Neural cell (in vitro differentiated cells): Measurements from ENCODE around the gene ANGPTL2. TPM values are rescaled to one million over a fixed set of nuclear protein-coding genes. Genes with fewer than 3 reads are reported as not detected.

Experiments used
- H2AFZ ChIP-seq: fragments of 200-600, 300-800 bp; sonication (generic), shearing (Covaris generic); 2 replicates; pipeline ENCODE4 v1.6.0; 2014; ENCODE audit warnings: low read depth, mild to moderate bottlenecking, antibody characterized with exemption, low read length, moderate library complexity
- H3F3A ChIP-seq: fragments of 200-600 bp; shearing (Covaris generic); 2 replicates; pipeline ENCODE4 v1.6.1; 2016; ENCODE audit warnings: mild to moderate bottlenecking, moderate library complexity, mixed read lengths, antibody characterized with exemption, low read length; ENCODE audit not compliant: insufficient read depth, poor library complexity, severe bottlenecking
- H3K27ac ChIP-seq: fragments of 200-600, 300-800 bp; sonication (generic), shearing (Covaris generic); 2 replicates; pipeline ENCODE4 v1.5.1; 2014; ENCODE audit warnings: mild to moderate bottlenecking, low read length, moderate library complexity
- H3K27me3 ChIP-seq: fragments of 300-800, 200-600 bp; sonication (generic), shearing (Covaris generic); 2 replicates; pipeline ENCODE4 v1.6.0; 2014; ENCODE audit warnings: mild to moderate bottlenecking, low read depth, low read length, moderate library complexity; ENCODE audit not compliant: insufficient read depth
- H3K36me3 ChIP-seq: fragments of 300-800, 200-600 bp; sonication (generic), shearing (Covaris generic); 2 replicates; pipeline ENCODE4 v1.5.1; 2014; ENCODE audit warnings: mild to moderate bottlenecking, antibody characterized with exemption, low read length, moderate library complexity; ENCODE audit not compliant: insufficient read depth
- H3K4me2 ChIP-seq: fragments of 300-800, 200-600 bp; sonication (generic), shearing (Covaris generic); 2 replicates; pipeline ENCODE4 v1.6.0; 2014; ENCODE audit warnings: mild to moderate bottlenecking, low read length
- H3K4me3 ChIP-seq: fragments of 300-800, 200-600 bp; sonication (generic), shearing (Covaris generic); 2 replicates; pipeline ENCODE4 v1.5.1; 2014; ENCODE audit warnings: mild to moderate bottlenecking, low read length, moderate library complexity
- H3K79me2 ChIP-seq: fragments of 200-600 bp; shearing (Covaris generic); replicated peaks from 2 replicates; pipeline ENCODE4 v1.6.0; 2014; ENCODE audit warnings: mild to moderate bottlenecking, low read length, moderate library complexity; ENCODE audit not compliant: insufficient read depth
- H3K9ac ChIP-seq: fragments of 300-800, 200-600 bp; sonication (generic), shearing (Covaris generic); 2 replicates; pipeline ENCODE4 v1.6.1; 2016; ENCODE audit warnings: mild to moderate bottlenecking, low read length, mixed read lengths
- H3K9me2 ChIP-seq: fragments of 200-600 bp; shearing (Covaris generic); 2 replicates; pipeline ENCODE4 v1.6.1; 2016; ENCODE audit warnings: mild to moderate bottlenecking, low read length, mixed read lengths; ENCODE audit not compliant: insufficient read depth
- H3K9me3 ChIP-seq: fragments of 200-600, 300-800 bp; sonication (generic), shearing (Covaris generic); 2 replicates; pipeline ENCODE4 v1.6.1; 2016; ENCODE audit warnings: mild to moderate bottlenecking, mixed run types, low read length, moderate library complexity, mixed read lengths
- H4K20me1 ChIP-seq: fragments of 200-600 bp; shearing (Covaris generic); 2 replicates; pipeline ENCODE4 v1.6.1; 2016; ENCODE audit warnings: mild to moderate bottlenecking, mixed run types; ENCODE audit not compliant: insufficient read depth
- EP300 ChIP-seq: fragments of 450-650 bp; conservative IDR thresholded peaks from 2 replicates; pipeline ENCODE4 v1.6.1; 2014; ENCODE audit warnings: antibody characterized with exemption, mild to moderate bottlenecking, moderate library complexity; ENCODE audit not compliant: poor library complexity, severe bottlenecking
- EZH2 ChIP-seq: fragments of 200-600, 300-800 bp; shearing (Covaris generic), sonication (generic); IDR thresholded peaks from 2 replicates; pipeline ENCODE4 v1.6.1; 2014; ENCODE audit warnings: antibody characterized with exemption, low read length, borderline replicate concordance, mild to moderate bottlenecking; ENCODE audit not compliant: insufficient read depth, poor library complexity, severe bottlenecking
- MXI1 ChIP-seq: fragments of 450-650 bp; conservative IDR thresholded peaks from 2 replicates; pipeline ENCODE4 v1.6.1; 2014; ENCODE audit warnings: antibody characterized with exemption, mild to moderate bottlenecking; ENCODE audit not compliant: poor library complexity, severe bottlenecking
- POLR2AphosphoS5 ChIP-seq: IDR thresholded peaks from 2 replicates; pipeline ENCODE4 v1.6.1; 2012
- SMC3 ChIP-seq: fragments of 450-650 bp; conservative IDR thresholded peaks from 2 replicates; pipeline ENCODE4 v1.6.1; 2014; ENCODE audit warnings: antibody characterized with exemption, mild to moderate bottlenecking, moderate library complexity; ENCODE audit not compliant: poor library complexity
- TAF1 ChIP-seq: IDR thresholded peaks from 2 replicates; pipeline ENCODE4 v1.6.1; 2012; ENCODE audit warnings: low read depth
- polyA plus RNA-seq: library from polyadenylated mRNA; depleted of rRNA; stranded (reverse); fragments of >200 nt; gene quantifications from 2 replicates; pipeline ENCODE4 v1.2.3, GENCODE V29; 2014
- TF ChIP-seq, protein P1 (sequence below): fragments of 450-650 bp; IDR thresholded peaks from 2 replicates; pipeline ENCODE4 v1.5.1; 2014; ENCODE audit warnings: antibody characterized with exemption, mild to moderate bottlenecking, moderate library complexity; ENCODE audit not compliant: poor library complexity, severe bottlenecking
- TF ChIP-seq, protein P2 (sequence below): IDR thresholded peaks from 2 replicates; pipeline ENCODE4 v1.6.1; 2012; ENCODE audit warnings: borderline replicate concordance

The ANGPTL2 gene
- polyA plus RNA-seq, 1 donor from 2014 or later = not detected

DNA sequence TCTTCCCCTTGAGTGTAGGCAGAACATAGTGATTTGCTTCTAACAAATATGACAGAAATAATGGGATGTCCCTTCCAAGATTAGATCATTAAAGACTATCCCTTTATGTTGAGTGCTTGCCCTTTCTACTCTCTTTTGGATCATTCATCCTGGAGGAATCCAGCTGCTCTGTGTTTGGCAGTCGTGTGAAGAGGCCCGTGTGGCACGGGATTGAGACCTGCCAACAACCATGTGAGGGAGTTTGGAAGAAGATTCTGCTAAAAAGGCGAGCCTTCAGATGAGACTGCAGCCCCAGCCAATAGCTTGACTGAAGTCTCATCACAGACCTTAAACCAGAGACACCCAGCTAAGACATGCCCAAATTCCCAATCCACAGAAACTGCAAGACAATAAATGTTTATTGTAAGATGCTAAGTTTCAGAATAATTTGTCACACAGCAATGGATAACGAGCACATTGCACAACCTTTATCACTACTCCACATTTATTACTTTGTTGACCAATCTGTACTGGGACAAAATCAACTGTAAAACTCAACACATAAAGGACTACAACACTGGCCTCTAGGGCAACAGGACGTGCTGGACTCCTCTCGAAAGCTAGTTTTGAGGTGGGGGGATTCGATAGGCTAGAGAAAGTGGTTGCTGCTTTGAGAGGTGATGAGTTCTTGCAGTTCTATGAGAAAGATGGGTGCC, 42.8 kb downstream of the ANGPTL2 start:
- Histone ChIP-seq H3K9ac (no peak overlapping the region), H3K27ac (no peak overlapping the region), H3K27me3 (no peaks in the 10 kb centered on the region), H3K79me2 (no peaks in the 10 kb centered on the region), H3K36me3 (no peaks in the 10 kb centered on the region), H3K9me3 (no peaks in the 10 kb centered on the region), H2AFZ (no peak overlapping the region), H3K4me2 (no peak overlapping the region), H3F3A (no peaks in the 10 kb centered on the region), H3K4me3 (no peak overlapping the region), H4K20me1 (no peaks in the 10 kb centered on the region), H3K9me2 (no peaks in the 10 kb centered on the region)
- TF ChIP-seq SMC3 = no peak
- no peak for TF ChIP-seq POLR2AphosphoS5
- no peak for TF ChIP-seq TAF1
- TF ChIP-seq EP300 = no peak
- no peak for TF ChIP-seq EZH2
- TF ChIP-seq, protein P1, sequence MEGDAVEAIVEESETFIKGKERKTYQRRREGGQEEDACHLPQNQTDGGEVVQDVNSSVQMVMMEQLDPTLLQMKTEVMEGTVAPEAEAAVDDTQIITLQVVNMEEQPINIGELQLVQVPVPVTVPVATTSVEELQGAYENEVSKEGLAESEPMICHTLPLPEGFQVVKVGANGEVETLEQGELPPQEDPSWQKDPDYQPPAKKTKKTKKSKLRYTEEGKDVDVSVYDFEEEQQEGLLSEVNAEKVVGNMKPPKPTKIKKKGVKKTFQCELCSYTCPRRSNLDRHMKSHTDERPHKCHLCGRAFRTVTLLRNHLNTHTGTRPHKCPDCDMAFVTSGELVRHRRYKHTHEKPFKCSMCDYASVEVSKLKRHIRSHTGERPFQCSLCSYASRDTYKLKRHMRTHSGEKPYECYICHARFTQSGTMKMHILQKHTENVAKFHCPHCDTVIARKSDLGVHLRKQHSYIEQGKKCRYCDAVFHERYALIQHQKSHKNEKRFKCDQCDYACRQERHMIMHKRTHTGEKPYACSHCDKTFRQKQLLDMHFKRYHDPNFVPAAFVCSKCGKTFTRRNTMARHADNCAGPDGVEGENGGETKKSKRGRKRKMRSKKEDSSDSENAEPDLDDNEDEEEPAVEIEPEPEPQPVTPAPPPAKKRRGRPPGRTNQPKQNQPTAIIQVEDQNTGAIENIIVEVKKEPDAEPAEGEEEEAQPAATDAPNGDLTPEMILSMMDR = no peak
- no peak for TF ChIP-seq MXI1

DNA sequence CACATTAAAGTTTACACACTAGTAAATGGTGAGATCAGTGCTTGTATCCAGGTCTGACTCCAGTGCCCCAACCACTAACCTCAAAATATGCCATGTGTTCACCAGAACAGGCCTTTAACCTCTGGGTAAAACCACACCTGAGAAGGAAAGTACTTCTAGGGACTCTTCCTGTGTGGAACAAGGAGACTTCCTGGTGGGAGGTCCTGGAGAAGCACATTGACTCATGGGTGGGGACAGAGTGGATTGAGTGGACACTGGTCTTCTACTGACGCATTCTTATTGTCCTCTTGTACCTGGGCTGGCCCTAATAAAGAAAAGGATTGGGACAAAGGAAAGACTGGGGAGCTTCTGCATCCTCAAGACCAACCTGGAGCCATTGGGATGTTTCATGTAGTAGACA, 43.4 kb downstream of the ANGPTL2 start:
- H3K9me3 ChIP-seq = no peaks in the 10 kb centered on the region
- H2AFZ ChIP-seq = no peak overlapping the region
- no peak overlapping the region for H3K9ac ChIP-seq
- no peak overlapping the region for H3K4me3 ChIP-seq
- no peak overlapping the region for H3K27ac ChIP-seq
- H3K9me2 ChIP-seq = no peaks in the 10 kb centered on the region
- H3K4me2 ChIP-seq = no peak overlapping the region
- no peaks in the 10 kb centered on the region for H3K27me3 ChIP-seq
- no peaks in the 10 kb centered on the region for H3F3A ChIP-seq
- no peaks in the 10 kb centered on the region for H3K36me3 ChIP-seq
- no peaks in the 10 kb centered on the region for H4K20me1 ChIP-seq
- H3K79me2 ChIP-seq = no peaks in the 10 kb centered on the region
- TF ChIP-seq EZH2 (no peak), EP300 (no peak), POLR2AphosphoS5 (no peak)
- TF ChIP-seq, protein P2, sequence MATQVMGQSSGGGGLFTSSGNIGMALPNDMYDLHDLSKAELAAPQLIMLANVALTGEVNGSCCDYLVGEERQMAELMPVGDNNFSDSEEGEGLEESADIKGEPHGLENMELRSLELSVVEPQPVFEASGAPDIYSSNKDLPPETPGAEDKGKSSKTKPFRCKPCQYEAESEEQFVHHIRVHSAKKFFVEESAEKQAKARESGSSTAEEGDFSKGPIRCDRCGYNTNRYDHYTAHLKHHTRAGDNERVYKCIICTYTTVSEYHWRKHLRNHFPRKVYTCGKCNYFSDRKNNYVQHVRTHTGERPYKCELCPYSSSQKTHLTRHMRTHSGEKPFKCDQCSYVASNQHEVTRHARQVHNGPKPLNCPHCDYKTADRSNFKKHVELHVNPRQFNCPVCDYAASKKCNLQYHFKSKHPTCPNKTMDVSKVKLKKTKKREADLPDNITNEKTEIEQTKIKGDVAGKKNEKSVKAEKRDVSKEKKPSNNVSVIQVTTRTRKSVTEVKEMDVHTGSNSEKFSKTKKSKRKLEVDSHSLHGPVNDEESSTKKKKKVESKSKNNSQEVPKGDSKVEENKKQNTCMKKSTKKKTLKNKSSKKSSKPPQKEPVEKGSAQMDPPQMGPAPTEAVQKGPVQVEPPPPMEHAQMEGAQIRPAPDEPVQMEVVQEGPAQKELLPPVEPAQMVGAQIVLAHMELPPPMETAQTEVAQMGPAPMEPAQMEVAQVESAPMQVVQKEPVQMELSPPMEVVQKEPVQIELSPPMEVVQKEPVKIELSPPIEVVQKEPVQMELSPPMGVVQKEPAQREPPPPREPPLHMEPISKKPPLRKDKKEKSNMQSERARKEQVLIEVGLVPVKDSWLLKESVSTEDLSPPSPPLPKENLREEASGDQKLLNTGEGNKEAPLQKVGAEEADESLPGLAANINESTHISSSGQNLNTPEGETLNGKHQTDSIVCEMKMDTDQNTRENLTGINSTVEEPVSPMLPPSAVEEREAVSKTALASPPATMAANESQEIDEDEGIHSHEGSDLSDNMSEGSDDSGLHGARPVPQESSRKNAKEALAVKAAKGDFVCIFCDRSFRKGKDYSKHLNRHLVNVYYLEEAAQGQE = no peak
